ENCODE results near the gene FBXO15.
A peak's percentile ranks its signal among the peaks of the same experiment; 100 is the strongest.

FBXO15 gene

GRCh38 chr18:74092922-74093321 is 54.7 kb downstream of the FBXO15 start:
- TF ChIP-seq, protein P1, sequence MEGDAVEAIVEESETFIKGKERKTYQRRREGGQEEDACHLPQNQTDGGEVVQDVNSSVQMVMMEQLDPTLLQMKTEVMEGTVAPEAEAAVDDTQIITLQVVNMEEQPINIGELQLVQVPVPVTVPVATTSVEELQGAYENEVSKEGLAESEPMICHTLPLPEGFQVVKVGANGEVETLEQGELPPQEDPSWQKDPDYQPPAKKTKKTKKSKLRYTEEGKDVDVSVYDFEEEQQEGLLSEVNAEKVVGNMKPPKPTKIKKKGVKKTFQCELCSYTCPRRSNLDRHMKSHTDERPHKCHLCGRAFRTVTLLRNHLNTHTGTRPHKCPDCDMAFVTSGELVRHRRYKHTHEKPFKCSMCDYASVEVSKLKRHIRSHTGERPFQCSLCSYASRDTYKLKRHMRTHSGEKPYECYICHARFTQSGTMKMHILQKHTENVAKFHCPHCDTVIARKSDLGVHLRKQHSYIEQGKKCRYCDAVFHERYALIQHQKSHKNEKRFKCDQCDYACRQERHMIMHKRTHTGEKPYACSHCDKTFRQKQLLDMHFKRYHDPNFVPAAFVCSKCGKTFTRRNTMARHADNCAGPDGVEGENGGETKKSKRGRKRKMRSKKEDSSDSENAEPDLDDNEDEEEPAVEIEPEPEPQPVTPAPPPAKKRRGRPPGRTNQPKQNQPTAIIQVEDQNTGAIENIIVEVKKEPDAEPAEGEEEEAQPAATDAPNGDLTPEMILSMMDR (conservative IDR thresholded peaks at IDR 0.05): no peak
- H3K27ac ChIP-seq: no peak overlapping the region

- TF ChIP-seq, protein P1 (conservative IDR thresholded peaks at IDR 0.05): no peak
- TF ChIP-seq ZFX (IDR thresholded peaks at IDR 0.05): no peak
- no peak overlapping the region for H3K27ac ChIP-seq
Measured at GRCh38 chr18:74084184-74084855, 63.3 kb downstream of the FBXO15 start.

GRCh38 chr18:74083557-74083952 is 64.1 kb downstream of the FBXO15 start:
- H3K27ac ChIP-seq: no peak overlapping the region

DNA sequence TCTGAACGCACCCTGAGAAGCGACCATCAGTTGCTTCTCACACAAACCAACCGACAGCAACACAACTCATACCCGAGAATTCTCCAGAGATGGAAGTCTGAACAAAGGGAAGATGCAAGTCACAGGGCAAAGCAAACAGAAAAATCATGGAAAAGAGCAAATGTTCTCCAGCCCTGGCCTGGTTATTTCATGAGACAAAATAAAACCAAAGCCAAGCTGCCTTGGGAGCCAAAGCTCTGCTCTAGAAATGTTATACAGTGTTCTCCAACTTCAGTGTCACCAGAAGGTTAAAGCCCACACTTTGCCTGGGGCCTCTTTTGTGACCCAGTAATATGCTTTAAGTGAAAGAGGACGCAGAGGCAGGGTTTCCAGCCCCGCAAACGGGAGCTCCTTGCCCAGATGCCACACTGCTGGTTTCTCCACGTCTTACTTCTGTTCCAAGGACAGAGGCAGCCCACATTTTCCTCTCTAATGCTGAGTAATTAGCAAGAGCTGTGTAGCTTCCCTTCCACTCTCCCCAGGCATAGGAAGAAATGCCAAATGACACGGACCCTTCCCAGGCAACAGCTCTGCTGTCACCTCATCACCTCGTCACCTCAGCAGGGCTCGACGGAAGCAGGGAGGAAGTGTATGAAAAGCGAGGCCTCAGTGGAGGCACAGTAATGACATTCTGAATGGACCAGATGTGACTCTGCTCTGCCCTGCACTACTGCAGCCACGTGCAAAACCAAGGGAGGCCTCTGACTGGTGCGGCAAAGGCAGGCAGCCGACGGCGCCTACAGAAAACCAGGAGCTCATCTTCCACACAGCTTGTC is 64.7 kb downstream of the FBXO15 start:
- H3K27ac ChIP-seq: no peak overlapping the region
- TF ChIP-seq, protein P1 (conservative IDR thresholded peaks at IDR 0.05): peak; percentile 44
- TF ChIP-seq ZFX (IDR thresholded peaks at IDR 0.05): no peak

More at GRCh38 chr18:74083557-74083952, 64.1 kb downstream of the FBXO15 start:
- TF ChIP-seq, protein P1 (conservative IDR thresholded peaks at IDR 0.05): no peak
- TF ChIP-seq ZFX (IDR thresholded peaks at IDR 0.05): no peak

DNA sequence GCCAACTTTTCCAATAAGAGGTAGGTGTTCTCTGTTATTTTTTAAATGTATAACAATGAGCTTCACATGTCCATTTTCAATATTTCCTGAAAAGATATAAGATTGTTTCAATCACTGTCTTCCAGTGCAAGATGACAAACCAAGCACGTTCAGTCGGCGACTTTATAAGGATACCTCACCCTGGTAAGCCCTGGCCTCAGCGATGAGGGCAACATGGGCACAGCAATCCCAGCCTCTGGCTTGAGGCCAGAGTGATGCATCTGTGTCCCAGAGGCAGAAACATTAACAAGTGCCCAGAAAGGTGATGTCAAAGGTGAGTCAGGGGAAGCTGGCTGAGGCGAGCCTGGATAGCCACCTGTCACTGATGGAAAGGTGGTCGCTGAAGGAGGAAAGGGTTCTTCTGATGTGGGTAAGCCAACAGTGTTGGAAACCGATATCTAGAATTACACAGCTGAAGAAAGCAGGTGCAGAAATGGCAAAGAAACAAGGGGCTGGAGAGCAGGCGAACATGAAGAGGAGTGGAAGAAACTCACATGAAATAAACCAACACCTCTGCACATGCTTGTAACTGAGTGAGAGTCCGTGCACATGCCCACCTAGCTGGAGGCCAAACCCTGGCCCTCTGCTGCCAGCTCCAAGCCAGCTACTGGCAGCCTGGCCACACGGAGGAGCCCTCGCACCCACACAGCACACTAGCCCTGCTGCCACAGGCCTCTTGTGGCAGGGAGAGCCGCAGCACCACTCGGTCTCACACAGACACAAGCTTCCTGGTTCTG is 65.5 kb downstream of the FBXO15 start:
- H3K27ac ChIP-seq: no peak overlapping the region
- TF ChIP-seq, protein P1 (conservative IDR thresholded peaks at IDR 0.05): peak; percentile 75
- TF ChIP-seq ZFX (IDR thresholded peaks at IDR 0.05): no peak

DNA sequence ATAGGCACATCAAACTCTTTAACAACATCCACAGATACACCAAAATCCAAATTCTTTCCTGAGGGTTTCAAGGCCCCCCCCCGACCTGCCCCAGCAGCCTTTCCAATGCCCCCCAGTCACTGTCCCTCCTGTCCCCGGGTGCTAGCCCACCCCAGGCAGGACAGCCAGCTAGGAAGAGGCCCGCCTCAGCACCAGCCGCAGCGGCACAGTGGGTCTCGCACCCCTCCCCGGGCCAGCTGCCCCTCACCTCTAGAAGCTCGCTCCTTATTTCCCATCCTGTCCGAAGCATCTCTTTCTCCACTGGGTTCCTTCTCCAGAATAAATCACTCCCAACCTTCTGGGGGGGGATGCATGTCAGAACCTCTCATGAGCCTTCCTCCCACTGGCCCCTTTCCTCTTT is 69.4 kb downstream of the FBXO15 start:
- H3K27ac ChIP-seq: no peak overlapping the region
- TF ChIP-seq ZFX (IDR thresholded peaks at IDR 0.05): no peak
- TF ChIP-seq, protein P1 (conservative IDR thresholded peaks at IDR 0.05): no peak
